ENCODE results near the gene HS3ST1. TPM values are rescaled to one million over a fixed set of nuclear protein-coding genes. Genes with fewer than 3 reads are reported as not detected.

The HS3ST1 gene
- total RNA-seq, 1 experiment from 2014 or later = 12.3 TPM

GRCh38 chr4:11359591-11359990 is 69.1 kb downstream of the HS3ST1 start:
- Histone ChIP-seq H3K4me1 (replicated peaks; ENCODE audit: insufficient read depth) (no peaks in the 10 kb centered on the region), H4K20me1 (ENCODE audit: insufficient read depth) (no peaks in the 10 kb centered on the region), H3K9me2 (ENCODE audit: insufficient read depth) (no peaks in the 10 kb centered on the region; the same call in 1 of the 2 replicates), H3K4me3 (no peak overlapping the region), H3K36me3 (ENCODE audit: low read depth) (no peaks in the 10 kb centered on the region), H2AFZ (no peak overlapping the region), H3K9me3 (ENCODE audit: insufficient read depth, low read depth) (no peaks in the 10 kb centered on the region; the same call in 1 of the 2 replicates), H3F3A (ENCODE audit: insufficient read depth, low read depth) (no peaks in the 10 kb centered on the region), H3K27me3 (ENCODE audit: insufficient read depth, low read depth) (no peaks in the 10 kb centered on the region), H3K27ac (no peak overlapping the region), H3K79me2 (ENCODE audit: low read depth) (no peaks in the 10 kb centered on the region), H3K4me2 (no peak overlapping the region)
- TF ChIP-seq CTCF (conservative IDR thresholded peaks at IDR 0.05) = no peak
- TF ChIP-seq EZH2 (IDR thresholded peaks at IDR 0.05; ENCODE audit: low read depth) = no peak
- intact Hi-C loops (cut with micrococcal nuclease; ENCODE audit: unreplicated experiment) = no loop called here
- no TSS peak for BruUV-seq (replicated peaks)
- POLR2A ChIA-PET (ENCODE audit: unreplicated experiment) = no interaction called here
- CTCF ChIA-PET = no interaction called here
- no peak for DNase-seq

- CTCF ChIA-PET = no interaction called here
- Histone ChIP-seq H3K79me2 (ENCODE audit: low read depth) (no peaks in the 10 kb centered on the region), H3K9me3 (ENCODE audit: insufficient read depth, low read depth) (no peaks in the 10 kb centered on the region), H3K36me3 (ENCODE audit: low read depth) (no peaks in the 10 kb centered on the region), H3K4me1 (replicated peaks; ENCODE audit: insufficient read depth) (no peaks in the 10 kb centered on the region), H4K20me1 (ENCODE audit: insufficient read depth) (no peaks in the 10 kb centered on the region), H3K9me2 (ENCODE audit: insufficient read depth) (no peaks in the 10 kb centered on the region), H3K4me2 (no peak overlapping the region), H3F3A (ENCODE audit: insufficient read depth, low read depth) (no peaks in the 10 kb centered on the region), H3K27me3 (ENCODE audit: insufficient read depth, low read depth) (no peaks in the 10 kb centered on the region), H3K27ac (no peak overlapping the region), H2AFZ (no peak overlapping the region), H3K4me3 (no peak overlapping the region)
- POLR2A ChIA-PET (ENCODE audit: unreplicated experiment) = no interaction called here
- no TSS peak for BruUV-seq (replicated peaks)
- TF ChIP-seq CTCF (conservative IDR thresholded peaks at IDR 0.05) = no peak
- TF ChIP-seq EZH2 (IDR thresholded peaks at IDR 0.05; ENCODE audit: low read depth) = no peak
- no peak for DNase-seq
- intact Hi-C loops (cut with micrococcal nuclease; ENCODE audit: unreplicated experiment) = no loop called here
These were observed 73.5 kb downstream of the HS3ST1 start for GRCh38 chr4:11355226-11355625.

GRCh38 chr4:11354531-11354930 is 74.2 kb downstream of the HS3ST1 start:
- no peaks in the 10 kb centered on the region for H3K9me2 ChIP-seq (ENCODE audit: insufficient read depth)
- TF ChIP-seq EZH2 (IDR thresholded peaks at IDR 0.05; ENCODE audit: low read depth) (no peak), CTCF (conservative IDR thresholded peaks at IDR 0.05) (no peak)
- H3K27me3 ChIP-seq (ENCODE audit: insufficient read depth, low read depth) = no peaks in the 10 kb centered on the region
- no peak overlapping the region for H3K4me2 ChIP-seq
- H4K20me1 ChIP-seq (ENCODE audit: insufficient read depth) = no peaks in the 10 kb centered on the region
- ChIA-PET POLR2A (ENCODE audit: unreplicated experiment) (no interaction called here), CTCF (no interaction called here)
- H3K27ac ChIP-seq = no peak overlapping the region
- intact Hi-C loops (cut with micrococcal nuclease; ENCODE audit: unreplicated experiment) = no loop called here
- no peak overlapping the region for H2AFZ ChIP-seq
- DNase-seq = no peak
- no TSS peak for BruUV-seq (replicated peaks)
- no peaks in the 10 kb centered on the region for H3K9me3 ChIP-seq (ENCODE audit: insufficient read depth, low read depth)
- no peaks in the 10 kb centered on the region for H3F3A ChIP-seq (ENCODE audit: insufficient read depth, low read depth)
- H3K36me3 ChIP-seq (ENCODE audit: low read depth) = no peaks in the 10 kb centered on the region
- H3K79me2 ChIP-seq (ENCODE audit: low read depth) = no peaks in the 10 kb centered on the region
- H3K4me3 ChIP-seq = no peak overlapping the region
- H3K4me1 ChIP-seq (replicated peaks; ENCODE audit: insufficient read depth) = no peaks in the 10 kb centered on the region
